ENCODE data around the gene CTCF.
A peak's percentile ranks its signal among the peaks of the same experiment; 100 is the strongest.

CTCF gene

DNA sequence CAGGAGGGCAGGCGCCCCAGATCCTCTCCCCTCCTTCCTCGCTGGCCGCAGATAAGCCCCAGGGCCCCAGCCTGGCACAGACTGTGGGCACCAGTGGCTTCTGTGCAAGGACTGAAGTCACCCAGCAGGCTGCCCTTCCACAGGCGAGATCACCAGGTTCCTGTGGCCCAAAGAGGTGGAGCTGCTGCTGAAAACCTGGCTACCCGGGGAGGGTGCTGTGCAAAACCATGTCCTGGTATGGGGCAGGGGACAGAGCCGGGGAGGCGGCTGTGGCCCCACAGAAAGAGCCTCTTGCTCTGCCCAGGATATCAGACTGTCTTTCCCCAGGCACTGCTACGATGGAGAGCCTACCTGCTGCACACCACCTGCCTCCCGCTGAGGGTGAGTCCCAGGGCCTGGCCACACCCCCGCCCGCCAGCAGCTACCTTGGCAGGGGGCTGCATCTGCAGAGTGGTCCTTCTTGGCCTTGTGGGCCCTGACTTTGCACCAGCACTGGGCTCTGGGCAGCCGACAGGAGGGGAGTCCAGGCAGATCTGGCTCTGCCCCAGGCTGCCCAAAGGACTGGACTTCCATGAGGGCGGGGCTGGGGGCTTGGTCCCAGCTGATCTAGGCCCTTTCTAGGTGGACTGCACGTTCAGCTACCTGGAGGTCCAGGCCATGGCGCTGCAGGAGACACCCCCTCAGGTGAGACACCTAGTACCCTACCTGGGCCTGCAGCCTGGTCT lies 83.2 kb downstream of the CTCF start:
- DNase-seq, result no peak
- no peaks in the 10 kb centered on the region for H3K9me3 ChIP-seq (ENCODE audit: severe bottlenecking)
- no peaks in the 10 kb centered on the region for H3K27me3 ChIP-seq (ENCODE audit: insufficient read depth, low read depth, severe bottlenecking)
- peaks cover 3% of the 10 kb centered on the region for H3K36me3 ChIP-seq
- TF ChIP-seq, protein P1, sequence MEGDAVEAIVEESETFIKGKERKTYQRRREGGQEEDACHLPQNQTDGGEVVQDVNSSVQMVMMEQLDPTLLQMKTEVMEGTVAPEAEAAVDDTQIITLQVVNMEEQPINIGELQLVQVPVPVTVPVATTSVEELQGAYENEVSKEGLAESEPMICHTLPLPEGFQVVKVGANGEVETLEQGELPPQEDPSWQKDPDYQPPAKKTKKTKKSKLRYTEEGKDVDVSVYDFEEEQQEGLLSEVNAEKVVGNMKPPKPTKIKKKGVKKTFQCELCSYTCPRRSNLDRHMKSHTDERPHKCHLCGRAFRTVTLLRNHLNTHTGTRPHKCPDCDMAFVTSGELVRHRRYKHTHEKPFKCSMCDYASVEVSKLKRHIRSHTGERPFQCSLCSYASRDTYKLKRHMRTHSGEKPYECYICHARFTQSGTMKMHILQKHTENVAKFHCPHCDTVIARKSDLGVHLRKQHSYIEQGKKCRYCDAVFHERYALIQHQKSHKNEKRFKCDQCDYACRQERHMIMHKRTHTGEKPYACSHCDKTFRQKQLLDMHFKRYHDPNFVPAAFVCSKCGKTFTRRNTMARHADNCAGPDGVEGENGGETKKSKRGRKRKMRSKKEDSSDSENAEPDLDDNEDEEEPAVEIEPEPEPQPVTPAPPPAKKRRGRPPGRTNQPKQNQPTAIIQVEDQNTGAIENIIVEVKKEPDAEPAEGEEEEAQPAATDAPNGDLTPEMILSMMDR (IDR thresholded peaks at IDR 0.05; ENCODE audit: low read depth, low read length), result no peak
- H3K27ac ChIP-seq, result peak overlapping the region; percentile 75
- peak overlapping the region; percentile 45 for H3K4me3 ChIP-seq (ENCODE audit: low read depth, low read length)

GRCh38 chr16:67647111-67647651 lies 84.9 kb downstream of the CTCF start:
- Histone ChIP-seq H3K4me3 (ENCODE audit: low read depth, low read length) (no peak overlapping the region), H3K27ac (no peak overlapping the region), H3K9me3 (ENCODE audit: severe bottlenecking) (no peaks in the 10 kb centered on the region), H3K27me3 (ENCODE audit: insufficient read depth, low read depth, severe bottlenecking) (no peaks in the 10 kb centered on the region), H3K36me3 (peaks cover 10% of the 10 kb centered on the region)
- TF ChIP-seq, protein P1 (IDR thresholded peaks at IDR 0.05; ENCODE audit: low read depth, low read length), result no peak
- no peak for DNase-seq

- Histone ChIP-seq H3K27ac (no peak overlapping the region), H3K36me3 (peaks cover 14% of the 10 kb centered on the region), H3K9me3 (ENCODE audit: severe bottlenecking) (no peaks in the 10 kb centered on the region), H3K27me3 (ENCODE audit: insufficient read depth, low read depth, severe bottlenecking) (no peaks in the 10 kb centered on the region), H3K4me3 (ENCODE audit: low read depth, low read length) (no peak overlapping the region)
- no peak for DNase-seq
- TF ChIP-seq, protein P1 (IDR thresholded peaks at IDR 0.05; ENCODE audit: low read depth, low read length), result no peak
These were observed 85.4 kb downstream of the CTCF start for GRCh38 chr16:67647681-67648080.

- TF ChIP-seq, protein P1 (IDR thresholded peaks at IDR 0.05; ENCODE audit: low read depth, low read length), result no peak
- no peak for DNase-seq
- no peak overlapping the region for H3K4me3 ChIP-seq (ENCODE audit: low read depth, low read length)
- H3K27me3 ChIP-seq (ENCODE audit: insufficient read depth, low read depth, severe bottlenecking), result no peaks in the 10 kb centered on the region
- peaks cover 14% of the 10 kb centered on the region for H3K36me3 ChIP-seq
- H3K9me3 ChIP-seq (ENCODE audit: severe bottlenecking), result no peaks in the 10 kb centered on the region
- H3K27ac ChIP-seq, result no peak overlapping the region
These were observed 85.9 kb downstream of the CTCF start for GRCh38 chr16:67648088-67648763.

DNA sequence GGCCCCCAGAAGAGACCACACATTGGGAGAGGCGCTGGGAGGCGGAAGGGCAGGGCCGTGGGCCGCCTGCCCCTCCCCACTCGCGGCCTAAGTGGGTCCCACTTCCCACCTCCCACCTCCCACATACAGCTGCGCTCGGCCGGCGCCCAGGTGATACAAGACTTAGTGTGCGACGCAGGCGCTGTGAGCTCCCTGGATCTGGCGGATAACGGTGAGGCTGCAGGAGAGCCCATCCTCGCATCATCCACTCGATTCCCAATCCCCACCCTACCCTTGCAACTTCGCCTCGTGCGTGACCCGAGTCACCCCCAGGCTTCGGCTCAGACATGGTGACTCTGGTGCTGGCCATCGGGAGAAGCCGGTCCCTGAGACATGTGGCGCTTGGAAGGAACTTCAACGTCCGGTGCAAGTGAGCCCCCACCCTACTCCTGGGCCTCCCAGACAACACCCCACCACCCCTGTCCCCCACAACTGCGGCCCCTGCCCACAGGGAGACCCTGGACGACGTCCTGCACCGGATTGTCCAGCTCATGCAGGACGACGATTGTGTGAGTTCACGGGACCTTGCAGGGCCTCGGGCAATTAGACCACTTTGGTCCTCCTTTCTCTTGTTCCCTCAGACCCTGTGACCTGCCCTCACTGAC lies 86.6 kb downstream of the CTCF start:
- Histone ChIP-seq H3K9me3 (ENCODE audit: severe bottlenecking) (no peaks in the 10 kb centered on the region), H3K27me3 (ENCODE audit: insufficient read depth, low read depth, severe bottlenecking) (no peaks in the 10 kb centered on the region), H3K27ac (no peak overlapping the region), H3K4me3 (ENCODE audit: low read depth, low read length) (no peak overlapping the region), H3K36me3 (peaks cover 16% of the 10 kb centered on the region)
- DNase-seq, result no peak
- TF ChIP-seq, protein P1 (IDR thresholded peaks at IDR 0.05; ENCODE audit: low read depth, low read length), result no peak
